ENCODE results near the gene RBM8A. TPM values are rescaled to one million over a fixed set of nuclear protein-coding genes. Genes with fewer than 3 reads are reported as not detected.

Gene RBM8A
- polyA plus RNA-seq, 3 donors, result 91.5 to 171 (median 115) TPM

DNA sequence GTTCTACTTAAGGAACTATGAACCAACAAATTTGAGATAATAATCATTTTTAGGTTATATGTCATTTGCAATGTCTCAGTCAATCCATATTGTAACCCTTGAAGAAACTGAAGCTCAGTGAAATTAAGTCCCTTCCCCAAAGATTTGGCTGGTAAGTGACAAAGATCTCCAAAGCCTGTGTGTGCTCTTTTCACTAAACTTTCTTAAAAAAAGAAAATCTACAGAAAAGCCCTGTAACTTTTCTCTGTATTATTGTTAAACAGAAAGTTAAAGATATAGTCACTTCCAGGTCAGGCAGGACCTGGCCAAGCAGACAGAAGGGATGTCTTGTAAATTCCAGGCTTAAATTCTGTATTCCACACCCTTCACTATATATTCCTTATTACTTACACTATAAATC is 29.1 kb upstream of the RBM8A start:
- no peak overlapping the region for H3K27ac ChIP-seq (ENCODE audit: low read depth in 1 of 2, low read length in 2 of 2)
- H3K79me2 ChIP-seq (ENCODE audit: insufficient read depth, low read length), result peaks cover 41% of the 10 kb centered on the region
- peak overlapping the region in 1 of 3 experiments; percentile 87 for H3K4me3 ChIP-seq (replicated peaks in 1 of 3; ENCODE audit: low read depth in 2 of 3, low read length in 3 of 3)
- peaks cover 0 to 10% of the 10 kb centered on the region in 2 donors for H3K27me3 ChIP-seq (ENCODE audit: control insufficient read depth in 2 of 2, insufficient read depth in 2 of 2, low read length in 2 of 2)
- no peaks in the 10 kb centered on the region for H3K9me3 ChIP-seq (replicated peaks in 1 of 2; ENCODE audit: control insufficient read depth in 1 of 2, insufficient read depth in 1 of 2, low read length in 2 of 2)
- intact Hi-C loops (cut with micrococcal nuclease), result loop anchor here in 1 of 2 donors (2.0 kb wide), 1 partner anchor 38 kb away; the partner anchor contains the start of gene PEX11B
- TF ChIP-seq, protein P1, sequence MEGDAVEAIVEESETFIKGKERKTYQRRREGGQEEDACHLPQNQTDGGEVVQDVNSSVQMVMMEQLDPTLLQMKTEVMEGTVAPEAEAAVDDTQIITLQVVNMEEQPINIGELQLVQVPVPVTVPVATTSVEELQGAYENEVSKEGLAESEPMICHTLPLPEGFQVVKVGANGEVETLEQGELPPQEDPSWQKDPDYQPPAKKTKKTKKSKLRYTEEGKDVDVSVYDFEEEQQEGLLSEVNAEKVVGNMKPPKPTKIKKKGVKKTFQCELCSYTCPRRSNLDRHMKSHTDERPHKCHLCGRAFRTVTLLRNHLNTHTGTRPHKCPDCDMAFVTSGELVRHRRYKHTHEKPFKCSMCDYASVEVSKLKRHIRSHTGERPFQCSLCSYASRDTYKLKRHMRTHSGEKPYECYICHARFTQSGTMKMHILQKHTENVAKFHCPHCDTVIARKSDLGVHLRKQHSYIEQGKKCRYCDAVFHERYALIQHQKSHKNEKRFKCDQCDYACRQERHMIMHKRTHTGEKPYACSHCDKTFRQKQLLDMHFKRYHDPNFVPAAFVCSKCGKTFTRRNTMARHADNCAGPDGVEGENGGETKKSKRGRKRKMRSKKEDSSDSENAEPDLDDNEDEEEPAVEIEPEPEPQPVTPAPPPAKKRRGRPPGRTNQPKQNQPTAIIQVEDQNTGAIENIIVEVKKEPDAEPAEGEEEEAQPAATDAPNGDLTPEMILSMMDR (IDR thresholded peaks at IDR 0.05), result no peak
- H3K36me3 Mint-ChIP-seq, result peaks cover 13 to 14% of the 10 kb centered on the region in 2 donors
- H2AFZ ChIP-seq (ENCODE audit: insufficient read depth, low read depth, low read length, poor library complexity, severe bottlenecking), result peak overlapping the region; percentile 86
- peak overlapping the region; percentile 89 to 95 for H3K4me3 Mint-ChIP-seq
- no peak overlapping the region for H3K27ac Mint-ChIP-seq
- no peak for DNase-seq
- peaks cover 12 to 15% (median 13%) of the 10 kb centered on the region in 3 donors for H3K27me3 Mint-ChIP-seq (ENCODE audit: low read depth in 3 of 3)
- peak overlapping the region; percentile 87 for H3K9ac ChIP-seq (ENCODE audit: insufficient read depth, low read length, poor library complexity, severe bottlenecking)
- H3K4me1 ChIP-seq (ENCODE audit: control insufficient read depth in 1 of 2, insufficient read depth in 2 of 2, low read length in 2 of 2), result peaks cover 43 to 53% of the 10 kb centered on the region in 2 donors
- peaks cover 3% of the 10 kb centered on the region for H4K20me1 ChIP-seq (ENCODE audit: insufficient read depth, low read length)
- H3K36me3 ChIP-seq (replicated peaks in 1 of 2; ENCODE audit: control insufficient read depth in 1 of 2, insufficient read depth in 2 of 2, low read length in 2 of 2), result no peaks in the 10 kb centered on the region
- H3K4me1 Mint-ChIP-seq, result peaks cover 65% of the 10 kb centered on the region
- peak overlapping the region; percentile 86 for H3K4me2 ChIP-seq (replicated peaks; ENCODE audit: extremely low read depth, low read length, poor library complexity, severe bottlenecking)
- H3K9me3 Mint-ChIP-seq, result peaks cover 0 to 2% (median 0%) of the 10 kb centered on the region in 7 donors

DNA sequence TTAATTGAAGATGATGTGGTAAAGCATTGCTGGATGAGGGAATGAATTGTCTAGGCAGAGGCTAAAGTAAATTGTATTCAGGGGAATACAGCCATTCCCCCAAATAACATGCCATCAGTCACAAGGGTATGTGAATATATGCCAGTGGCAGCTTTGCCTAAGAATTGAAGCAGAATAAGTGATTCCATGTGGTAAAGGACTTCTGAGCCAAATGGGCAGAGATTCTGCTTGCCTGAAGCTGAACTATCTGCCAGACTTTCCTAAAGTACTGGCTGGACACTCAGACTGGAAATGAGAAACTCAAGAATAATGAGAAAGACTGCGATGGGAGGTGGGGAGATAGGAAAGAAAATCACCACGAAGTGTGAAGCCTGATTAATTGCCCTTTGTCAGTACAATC is 28.2 kb upstream of the RBM8A start:
- Histone ChIP-seq H3K36me3 (replicated peaks in 1 of 2; ENCODE audit: control insufficient read depth in 1 of 2, insufficient read depth in 2 of 2, low read length in 2 of 2) (no peaks in the 10 kb centered on the region), H2AFZ (ENCODE audit: insufficient read depth, low read depth, low read length, poor library complexity, severe bottlenecking) (no peak overlapping the region), H3K79me2 (ENCODE audit: insufficient read depth, low read length) (peaks cover 41% of the 10 kb centered on the region), H3K4me1 (ENCODE audit: control insufficient read depth in 1 of 2, insufficient read depth in 2 of 2, low read length in 2 of 2) (peaks cover 34 to 44% of the 10 kb centered on the region in 2 donors), H3K4me3 (replicated peaks in 1 of 3; ENCODE audit: low read depth in 2 of 3, low read length in 3 of 3) (no peak overlapping the region), H3K27me3 (ENCODE audit: control insufficient read depth in 2 of 2, insufficient read depth in 2 of 2, low read length in 2 of 2) (peaks cover 0 to 2% of the 10 kb centered on the region in 2 donors), H3K9me3 (replicated peaks in 1 of 2; ENCODE audit: control insufficient read depth in 1 of 2, insufficient read depth in 1 of 2, low read length in 2 of 2) (no peaks in the 10 kb centered on the region), H3K27ac (ENCODE audit: low read depth in 1 of 2, low read length in 2 of 2) (no peak overlapping the region), H3K4me2 (replicated peaks; ENCODE audit: extremely low read depth, low read length, poor library complexity, severe bottlenecking) (no peak overlapping the region), H3K9ac (ENCODE audit: insufficient read depth, low read length, poor library complexity, severe bottlenecking) (no peak overlapping the region), H4K20me1 (ENCODE audit: insufficient read depth, low read length) (peaks cover 3% of the 10 kb centered on the region)
- Mint-ChIP-seq H3K27me3 (ENCODE audit: low read depth in 3 of 3) (peaks cover 4 to 6% (median 6%) of the 10 kb centered on the region in 3 donors), H3K27ac (no peak overlapping the region), H3K36me3 (peaks cover 13 to 16% of the 10 kb centered on the region in 2 donors), H3K4me3 (no peak overlapping the region), H3K9me3 (no peaks in the 10 kb centered on the region), H3K4me1 (peaks cover 56% of the 10 kb centered on the region)
- DNase-seq, result no peak
- TF ChIP-seq, protein P1 (IDR thresholded peaks at IDR 0.05), result no peak
- intact Hi-C loops (cut with micrococcal nuclease), result no loop called here
- WGBS (ENCODE audit: insufficient coverage), result no CpG with 5 or more reads among the region's 2 CpGs
